Measurements from ENCODE around the gene BCS1L.

The BCS1L gene

DNA sequence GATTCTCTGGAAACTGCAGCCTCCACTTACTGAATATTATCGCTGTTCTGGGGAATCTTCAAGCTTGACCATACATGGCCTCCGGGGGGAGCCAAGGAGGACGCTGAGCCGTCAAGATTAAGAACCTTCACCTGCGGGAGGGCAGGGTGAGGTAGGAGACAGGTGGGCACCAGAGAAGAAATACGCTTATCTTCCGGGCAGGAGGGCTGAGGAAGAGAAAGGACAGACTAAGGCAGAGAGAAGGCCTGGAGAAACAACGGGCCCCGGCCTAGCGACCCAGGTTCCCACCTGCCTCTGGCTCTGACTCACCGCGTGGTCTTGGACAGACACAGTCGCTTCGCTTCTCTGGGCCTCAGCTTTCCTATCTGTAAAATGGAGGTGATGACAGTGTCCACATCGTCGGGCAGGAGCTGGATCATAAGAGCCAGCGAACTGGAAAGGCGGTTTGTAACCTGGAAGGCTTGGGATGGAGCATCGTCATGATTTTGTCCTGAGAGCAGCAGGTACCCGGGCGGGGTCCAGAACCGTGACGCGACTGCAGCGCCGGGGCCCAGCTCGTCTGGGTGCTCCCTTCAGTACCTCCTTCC, 719 bp upstream of the BCS1L start:
- H3K36me3 ChIP-seq, result peaks cover 73% of the 10 kb centered on the region
- H3K9me3 ChIP-seq, result no peaks in the 10 kb centered on the region
- peak overlapping the region; percentile 99 for H3K4me3 ChIP-seq
- no peaks in the 10 kb centered on the region for H3K27me3 ChIP-seq
- peak overlapping the region; percentile 88 for H3K9ac ChIP-seq
- peak overlapping the region; percentile 84 for H3K27ac ChIP-seq
- H3K4me2 ChIP-seq, result peak overlapping the region; percentile 81
- H3K4me1 ChIP-seq, result peaks cover 27% of the 10 kb centered on the region
- no peak for TF ChIP-seq Cebpa-rat (IDR thresholded peaks at IDR 0.05)
- peaks cover 24% of the 10 kb centered on the region for H4K20me1 ChIP-seq

DNA sequence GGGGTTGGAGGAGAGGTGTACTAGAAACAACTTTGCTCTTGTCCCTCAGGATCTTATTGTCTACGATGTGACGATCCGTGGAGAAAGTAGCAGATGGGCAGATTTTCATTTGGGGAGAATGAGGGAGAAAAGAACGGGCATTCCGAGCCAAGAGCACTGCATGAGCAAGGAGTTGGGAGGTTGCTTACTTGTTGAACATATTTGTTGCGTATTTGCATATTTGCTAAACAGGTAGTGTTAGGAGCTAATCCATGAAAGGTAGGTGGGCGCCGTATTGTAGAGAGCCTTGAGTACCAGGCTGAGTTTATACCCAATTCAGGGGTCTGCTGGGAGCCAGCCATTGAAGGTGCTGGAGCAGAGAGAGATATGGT, 490 bp downstream of the BCS1L start:
- Histone ChIP-seq H3K27ac (peak overlapping the region; percentile 84), H3K36me3 (peaks cover 73% of the 10 kb centered on the region), H4K20me1 (peaks cover 22% of the 10 kb centered on the region; the same call in 1 of the 2 replicates), H3K4me1 (peaks cover 21% of the 10 kb centered on the region), H3K4me3 (peak overlapping the region; percentile 99), H3K4me2 (peak overlapping the region; percentile 81), H3K27me3 (no peaks in the 10 kb centered on the region), H3K9ac (peak overlapping the region; percentile 88), H3K9me3 (no peaks in the 10 kb centered on the region)
- no peak for TF ChIP-seq Cebpa-rat (IDR thresholded peaks at IDR 0.05)

DNA sequence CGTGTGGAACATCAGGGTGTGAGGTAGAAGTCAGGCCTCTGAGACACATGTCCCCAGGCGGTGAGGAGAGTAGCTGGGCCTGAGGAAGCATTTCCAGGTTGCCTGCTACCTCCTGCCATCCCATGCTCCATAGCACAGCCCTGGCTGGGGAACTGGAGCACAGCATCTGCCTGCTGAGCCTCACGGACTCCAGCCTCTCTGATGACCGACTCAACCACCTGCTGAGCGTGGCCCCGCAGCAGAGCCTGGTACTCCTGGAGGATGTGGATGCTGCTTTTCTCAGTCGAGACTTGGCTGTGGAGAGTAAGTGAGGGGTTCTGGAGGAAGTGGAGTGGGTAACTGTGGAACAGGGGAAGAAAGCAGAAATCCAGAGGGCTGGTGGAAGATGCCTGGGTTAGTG, 2.9 kb downstream of the BCS1L start:
- Histone ChIP-seq H3K4me1 (peaks cover 21% of the 10 kb centered on the region), H3K4me2 (no peak overlapping the region), H3K9me3 (no peaks in the 10 kb centered on the region), H3K27ac (no peak overlapping the region), H3K9ac (no peak overlapping the region), H3K4me3 (no peak overlapping the region), H4K20me1 (peaks cover 6% of the 10 kb centered on the region; the same call in 1 of the 2 replicates), H3K36me3 (peaks cover 71% of the 10 kb centered on the region), H3K27me3 (no peaks in the 10 kb centered on the region)
- no peak for TF ChIP-seq Cebpa-rat (IDR thresholded peaks at IDR 0.05)

DNA sequence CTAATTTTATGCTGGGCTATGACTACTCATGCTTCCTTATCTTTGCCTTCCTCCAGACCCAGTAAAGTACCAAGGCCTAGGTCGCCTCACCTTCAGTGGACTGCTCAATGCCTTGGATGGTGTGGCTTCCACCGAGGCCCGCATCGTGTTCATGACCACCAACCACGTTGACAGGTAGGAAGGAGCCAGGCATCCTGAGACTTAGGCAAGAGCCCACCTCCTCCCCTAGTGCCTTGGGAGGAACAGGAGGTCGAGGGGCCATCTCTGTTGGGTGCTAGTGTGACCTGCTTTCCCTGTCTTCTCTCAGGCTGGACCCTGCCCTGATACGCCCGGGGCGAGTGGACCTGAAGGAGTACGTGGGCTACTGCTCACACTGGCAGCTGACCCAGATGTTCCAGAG, 3.3 kb downstream of the BCS1L start:
- Histone ChIP-seq H3K4me2 (no peak overlapping the region), H4K20me1 (peaks cover 6% of the 10 kb centered on the region; the same call in 1 of the 2 replicates)
- no peak for TF ChIP-seq Cebpa-rat (IDR thresholded peaks at IDR 0.05)

DNA sequence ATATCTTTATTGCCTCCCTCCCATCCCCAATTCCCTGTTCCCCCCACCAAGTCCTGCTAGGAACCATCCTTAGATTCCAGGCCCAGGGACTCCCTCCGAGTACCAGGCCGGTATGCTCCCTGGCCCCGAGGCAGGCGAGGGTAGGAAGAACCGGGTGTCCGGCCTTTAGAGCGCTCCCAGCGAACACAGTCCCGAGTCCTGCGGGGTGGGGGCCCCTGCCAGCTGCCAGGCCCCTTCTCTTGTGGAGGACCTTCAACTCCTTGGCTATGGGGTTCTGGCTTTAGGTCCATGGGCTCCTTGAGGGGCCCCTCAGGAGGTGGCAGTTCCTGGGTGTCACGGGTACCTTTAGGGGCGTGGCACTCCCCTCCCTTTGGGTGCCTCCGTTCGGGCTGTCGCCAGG, 4.4 kb downstream of the BCS1L start:
- TF ChIP-seq Cebpa-rat (IDR thresholded peaks at IDR 0.05), result no peak
- Histone ChIP-seq H3K36me3 (peaks cover 80% of the 10 kb centered on the region), H3K4me1 (peaks cover 14% of the 10 kb centered on the region)

More for the DNA sequence above, 3.3 kb downstream of the BCS1L start:
- H3K36me3 ChIP-seq, result peaks cover 71% of the 10 kb centered on the region
- no peak overlapping the region for H3K27ac ChIP-seq
- no peaks in the 10 kb centered on the region for H3K9me3 ChIP-seq
- H3K9ac ChIP-seq, result no peak overlapping the region
- no peaks in the 10 kb centered on the region for H3K27me3 ChIP-seq
- H3K4me3 ChIP-seq, result no peak overlapping the region
- H3K4me1 ChIP-seq, result peaks cover 21% of the 10 kb centered on the region

DNA sequence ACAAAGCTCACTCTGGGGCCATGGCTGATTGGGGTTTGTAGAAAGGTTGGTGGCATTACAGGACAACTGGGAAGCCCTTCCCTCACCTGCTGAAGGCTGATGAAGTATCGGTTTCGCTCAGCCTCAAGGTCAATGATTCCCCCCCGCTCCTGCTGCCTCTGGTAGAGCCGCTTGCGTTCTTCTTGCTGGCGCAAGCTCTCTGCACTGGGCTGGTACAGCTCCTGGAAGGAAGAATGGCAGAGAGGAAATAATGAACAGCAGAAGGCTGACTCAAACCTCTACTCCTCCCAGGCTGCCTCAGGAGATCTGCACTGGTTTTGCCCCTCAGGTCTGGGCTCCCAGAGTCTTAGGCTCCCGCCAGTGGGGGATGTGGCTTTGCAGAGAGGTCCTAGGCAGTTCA, 5.2 kb downstream of the BCS1L start:
- Histone ChIP-seq H3K27me3 (no peaks in the 10 kb centered on the region), H4K20me1 (no peaks in the 10 kb centered on the region), H3K4me2 (no peak overlapping the region), H3K9ac (no peak overlapping the region), H3K36me3 (peaks cover 85% of the 10 kb centered on the region), H3K4me3 (no peak overlapping the region), H3K4me1 (peaks cover 14% of the 10 kb centered on the region), H3K27ac (no peak overlapping the region), H3K9me3 (no peaks in the 10 kb centered on the region)
- TF ChIP-seq Cebpa-rat (IDR thresholded peaks at IDR 0.05), result no peak

More for the DNA sequence above, 4.4 kb downstream of the BCS1L start:
- no peaks in the 10 kb centered on the region for H4K20me1 ChIP-seq
- no peaks in the 10 kb centered on the region for H3K9me3 ChIP-seq
- no peaks in the 10 kb centered on the region for H3K27me3 ChIP-seq
- no peak overlapping the region for H3K27ac ChIP-seq
- no peak overlapping the region for H3K4me2 ChIP-seq
- H3K9ac ChIP-seq, result no peak overlapping the region
- H3K4me3 ChIP-seq, result no peak overlapping the region

DNA sequence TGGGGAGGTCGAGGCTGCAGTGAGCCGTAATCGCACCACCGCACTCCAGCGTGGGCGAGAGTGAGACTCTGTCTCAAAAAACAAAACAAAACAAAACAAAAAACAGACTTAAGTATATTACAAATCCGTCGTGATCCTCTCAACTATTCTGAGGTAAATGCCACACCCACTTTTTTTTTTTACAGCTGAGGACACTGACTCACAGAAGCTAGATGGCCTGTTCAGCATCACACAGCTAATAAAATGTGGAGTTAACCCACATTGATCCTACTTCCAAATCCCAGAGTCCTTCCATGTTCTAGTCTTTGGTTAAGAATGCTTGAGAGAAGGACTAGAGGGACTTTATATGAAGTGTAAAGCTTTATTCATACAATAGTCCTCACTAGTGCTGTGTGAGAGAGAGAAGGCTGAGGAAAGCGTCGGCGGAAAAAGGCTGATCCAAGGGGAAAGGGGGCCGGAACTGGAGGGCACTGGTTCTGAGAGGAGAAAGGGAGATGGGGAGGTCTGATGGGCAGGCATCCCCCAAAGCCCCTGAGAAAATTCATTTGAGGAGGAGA, 11.7 kb downstream of the BCS1L start:
- no peaks in the 10 kb centered on the region for H3K9me3 ChIP-seq
- peak overlapping the region; percentile 82 for H3K9ac ChIP-seq
- peaks cover 18% of the 10 kb centered on the region for H3K4me1 ChIP-seq
- peak overlapping the region; percentile 98 for H3K4me2 ChIP-seq
- peaks cover 31% of the 10 kb centered on the region for H3K36me3 ChIP-seq
- peak overlapping the region; percentile 76 for H3K27ac ChIP-seq
- TF ChIP-seq Cebpa-rat (IDR thresholded peaks at IDR 0.05), result no peak
- H4K20me1 ChIP-seq, result no peaks in the 10 kb centered on the region
- H3K27me3 ChIP-seq, result no peaks in the 10 kb centered on the region
- H3K4me3 ChIP-seq, result peak overlapping the region; percentile 93

DNA sequence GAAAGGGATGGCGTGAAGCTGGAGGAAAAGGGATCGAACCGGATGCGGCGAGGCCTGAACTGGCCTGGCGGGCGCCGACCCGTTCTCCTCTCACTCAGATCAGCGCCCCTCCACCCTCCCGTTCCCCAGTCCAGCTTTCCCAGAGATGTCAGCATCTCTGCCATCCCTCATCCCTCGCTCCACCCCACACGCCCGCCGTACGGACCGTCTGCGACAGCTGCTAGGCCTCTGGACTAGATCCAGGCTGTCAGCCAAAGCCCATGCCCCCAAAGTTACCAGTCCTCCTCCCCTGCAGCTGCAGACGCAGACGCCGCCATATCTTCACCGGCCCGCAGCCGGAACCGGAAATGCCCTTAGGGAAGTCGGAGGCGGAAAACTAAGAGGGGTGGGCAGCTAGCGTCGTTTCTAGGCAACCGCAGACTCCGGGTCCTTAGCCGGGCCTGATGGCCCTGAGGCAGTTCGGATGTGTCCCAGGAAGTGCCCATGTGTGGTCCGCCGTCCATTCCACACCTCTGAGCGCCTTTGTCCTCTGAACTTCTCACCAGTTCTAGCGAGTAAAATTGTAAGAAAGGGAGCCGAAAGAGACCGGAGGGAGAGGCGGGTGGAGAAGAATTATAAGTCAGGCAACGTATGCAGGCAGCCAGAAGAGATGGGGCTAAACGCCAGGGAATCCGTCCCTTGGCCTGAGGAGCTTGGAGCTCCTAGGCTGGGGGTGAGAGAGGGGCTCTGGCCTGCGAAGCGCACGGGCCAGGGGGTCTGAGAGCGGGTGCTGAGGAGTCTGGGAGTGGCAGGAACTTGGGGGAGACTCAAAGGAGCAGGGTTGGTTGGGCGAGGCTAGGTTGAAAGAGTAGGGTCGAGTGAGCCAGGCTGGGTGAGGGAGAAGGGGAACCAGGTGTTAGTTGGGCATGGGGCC, 12.4 kb downstream of the BCS1L start, which contains the start of the genes RNF25 and STK36:
TSS of gene RNF25 (minus strand) at position 349 of the 913 bp plus-strand sequence. CDS start at position 317, 32 bp downstream.
TSS of gene STK36 (plus strand) at position 433 of the 913 bp plus-strand sequence. CDS start 744 bp downstream, outside the sequence.
- Histone ChIP-seq H3K4me1 (peaks cover 18% of the 10 kb centered on the region), H3K4me2 (peak within 1 kb of the TSS; percentile 98), H3K9me3 (no peaks in the 10 kb centered on the region), H3K27ac (peak within 1 kb of the TSS; percentile 76), H3K36me3 (peaks cover 24% of the 10 kb centered on the region), H3K9ac (peak within 1 kb of the TSS; percentile 82), H3K4me3 (peak within 1 kb of the TSS; percentile 93), H4K20me1 (no peaks in the 10 kb centered on the region), H3K27me3 (no peaks in the 10 kb centered on the region)
- no peak for TF ChIP-seq Cebpa-rat (IDR thresholded peaks at IDR 0.05)

DNA sequence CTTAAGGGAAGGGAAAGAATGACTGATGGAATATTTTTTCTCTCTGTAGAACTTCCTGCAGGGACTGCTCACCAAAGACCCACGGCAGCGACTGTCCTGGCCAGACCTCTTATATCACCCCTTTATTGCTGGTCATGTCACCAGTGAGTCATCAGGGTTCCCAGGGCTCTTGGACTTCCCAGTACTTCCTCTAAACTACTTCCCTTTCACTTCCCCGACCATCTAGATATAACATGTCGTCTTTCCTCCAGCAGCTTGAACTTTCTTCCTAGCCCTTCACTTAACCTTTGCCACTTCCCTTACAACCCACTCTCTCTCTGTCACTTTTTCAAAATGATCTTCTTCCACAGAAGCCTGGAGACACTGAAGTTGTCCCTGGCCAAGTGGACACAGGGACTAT, 19.6 kb downstream of the BCS1L start:
- Histone ChIP-seq H3K27ac (no peak overlapping the region), H3K9me3 (no peaks in the 10 kb centered on the region), H4K20me1 (no peaks in the 10 kb centered on the region), H3K4me1 (no peaks in the 10 kb centered on the region), H3K4me3 (no peak overlapping the region), H3K27me3 (no peaks in the 10 kb centered on the region), H3K36me3 (peaks cover 8% of the 10 kb centered on the region; the same call in 1 of the 2 replicates), H3K9ac (no peak overlapping the region), H3K4me2 (no peak overlapping the region)
- TF ChIP-seq Cebpa-rat (IDR thresholded peaks at IDR 0.05), result no peak

Measured in BLaER1 (cell line).